ENCODE data around the gene THADA.

- TF ChIP-seq ZNF274 (IDR thresholded peaks at IDR 0.05; ENCODE audit: low read depth, low read length) (no peak), YY1 (IDR thresholded peaks at IDR 0.05; ENCODE audit: insufficient read depth, insufficient read length) (no peak), SUZ12 (IDR thresholded peaks at IDR 0.05; ENCODE audit: extremely low read depth, insufficient read depth, insufficient read length) (no peak)
These were observed 150.7 kb downstream of the THADA start for GRCh38 chr2:43444989-43445645.

All from NT2/D1 (cell line).